ENCODE results near the gene ALOX15B.
A peak's percentile ranks its signal among the peaks of the same experiment; 100 is the strongest.
"Not testable (repeated sequence)": the region's sequence is repeated elsewhere in the genome, so short reads cannot be mapped to it uniquely, and the experiment has no call there.

Gene ALOX15B

DNA sequence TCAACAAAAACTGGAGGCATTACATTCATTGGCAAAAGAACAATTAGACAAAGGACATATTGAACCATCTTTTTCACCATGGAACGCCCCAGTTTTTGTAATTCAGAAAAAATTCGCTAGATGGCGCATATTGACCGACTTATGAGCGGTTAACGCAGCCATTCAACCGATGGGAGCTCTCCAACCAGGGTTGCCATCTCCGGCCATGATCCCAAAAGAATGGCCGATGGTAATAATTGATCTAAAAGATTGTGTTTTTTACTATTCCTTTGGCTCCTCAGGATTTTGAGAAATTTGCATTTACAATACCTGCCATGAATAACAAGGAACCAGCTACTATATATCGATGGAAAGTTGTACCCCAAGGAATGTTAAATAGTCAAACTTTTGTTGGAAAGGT is 21.4 kb downstream of the ALOX15B start:
- DNase-seq (ENCODE audit: extremely low read depth in 1 of 2, low read depth in 1 of 2): peak in 1 of 2 donors; percentile 18

DNA sequence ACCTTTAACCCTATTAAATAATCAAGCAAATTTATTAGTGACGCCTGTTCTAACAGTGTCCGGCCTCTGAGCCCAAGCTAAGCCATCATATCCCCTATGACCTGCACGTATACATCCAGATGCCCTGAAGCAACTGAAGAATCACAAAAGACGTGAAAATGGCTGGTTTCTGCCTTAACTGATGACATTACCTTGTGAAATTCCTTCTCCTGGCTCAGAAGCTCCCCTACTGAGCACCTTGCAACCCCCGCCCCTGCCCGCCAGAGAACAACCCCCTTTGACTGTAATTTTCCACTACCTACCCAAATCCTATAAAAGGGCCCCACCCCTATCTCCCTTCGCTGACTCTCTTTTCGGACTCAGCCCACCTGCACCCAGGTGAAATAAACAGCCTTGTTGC is 23.0 kb downstream of the ALOX15B start:
- DNase-seq (ENCODE audit: extremely low read depth in 1 of 2, low read depth in 1 of 2): not testable (repeated sequence)

DNA sequence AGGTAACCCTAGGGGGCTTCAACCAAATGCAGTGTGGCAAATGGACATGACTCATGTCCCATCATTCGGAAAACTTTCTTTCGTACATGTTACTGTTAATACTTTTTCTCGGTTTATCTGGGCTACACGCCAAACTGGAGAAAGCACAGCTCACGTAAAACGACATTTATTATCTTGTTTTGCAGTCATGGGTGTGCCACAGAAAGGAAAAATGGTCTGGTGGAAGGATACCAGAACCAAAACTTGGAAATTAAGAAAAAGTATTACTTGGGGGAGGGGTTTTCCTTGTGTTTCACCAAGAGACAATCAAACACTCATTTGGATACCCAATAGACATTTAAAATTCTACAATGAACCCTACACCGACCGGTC is 23.6 kb downstream of the ALOX15B start:
- DNase-seq (ENCODE audit: extremely low read depth in 1 of 2, low read depth in 1 of 2): no peak

DNA sequence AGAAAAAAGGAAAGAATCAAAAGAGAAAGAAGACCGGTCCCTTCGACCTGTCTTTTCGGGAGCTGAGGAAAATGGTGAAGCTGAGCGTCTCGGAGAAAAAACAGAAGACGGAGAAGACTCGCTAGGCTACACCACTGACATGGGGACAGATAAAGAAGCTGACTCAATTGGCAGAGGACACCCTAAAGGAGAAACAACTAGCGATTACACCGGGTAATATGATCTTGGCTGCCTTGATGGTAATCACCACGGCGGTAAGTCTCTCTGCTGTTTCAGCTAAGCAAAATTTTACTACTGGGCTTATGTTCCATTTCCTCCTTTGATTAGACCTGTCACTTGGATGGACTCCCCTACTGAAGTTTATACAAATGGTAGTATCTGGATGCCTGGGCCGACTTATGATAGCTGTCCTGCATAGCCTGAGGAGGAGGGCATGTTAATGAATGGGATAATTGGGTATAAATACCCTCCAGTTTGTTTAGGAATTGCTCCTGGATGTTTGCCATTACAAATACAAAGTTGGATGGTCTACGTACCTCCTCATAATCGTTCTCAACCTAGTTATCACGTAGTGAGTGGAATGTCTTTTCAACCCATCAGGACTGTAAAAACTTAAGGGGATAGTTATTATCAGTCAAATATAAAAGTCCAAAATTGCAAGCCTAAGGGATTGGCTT is 24.1 kb downstream of the ALOX15B start:
- no peak for DNase-seq (ENCODE audit: extremely low read depth in 1 of 2, low read depth in 1 of 2)

DNA sequence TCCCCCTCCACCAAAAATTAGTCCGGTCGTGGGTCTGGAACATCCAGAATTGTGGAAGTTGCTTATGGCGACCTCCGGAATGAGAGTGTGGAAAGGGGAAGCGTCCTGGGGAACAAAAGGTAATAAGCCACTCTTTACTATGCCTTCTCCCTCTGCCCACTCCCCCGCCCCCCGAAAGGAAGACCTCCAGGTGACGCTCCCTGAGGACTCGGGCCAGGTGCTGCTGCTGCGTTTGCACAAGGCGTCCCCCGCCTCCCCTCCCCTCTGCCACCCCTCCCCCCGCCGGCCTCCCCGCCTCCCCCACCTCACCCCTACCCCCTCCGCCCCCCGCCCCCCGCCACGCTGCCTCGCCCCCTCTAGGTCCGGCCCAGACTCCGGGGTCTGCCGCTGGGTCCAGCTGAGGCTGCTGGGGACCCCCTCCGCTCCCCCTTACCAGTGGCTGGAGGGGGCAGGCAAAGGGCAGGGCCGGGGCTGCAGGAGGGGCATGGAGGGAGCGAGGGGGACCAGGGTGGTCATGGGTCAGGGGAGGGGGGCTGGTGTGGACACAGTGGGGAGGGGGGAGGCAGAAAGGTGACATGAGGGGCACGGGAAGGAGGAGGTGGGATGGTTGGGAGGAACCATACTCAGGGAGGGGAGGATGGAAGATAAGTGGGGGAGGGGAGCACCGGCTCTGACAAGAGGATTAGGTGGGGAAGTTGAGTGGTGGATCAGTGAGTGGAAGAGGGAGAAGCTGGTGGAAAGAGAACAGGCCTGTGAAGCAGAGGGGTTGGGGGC is 25.1 kb downstream of the ALOX15B start:
- no peak for DNase-seq (ENCODE audit: extremely low read depth in 1 of 2, low read depth in 1 of 2)

DNA sequence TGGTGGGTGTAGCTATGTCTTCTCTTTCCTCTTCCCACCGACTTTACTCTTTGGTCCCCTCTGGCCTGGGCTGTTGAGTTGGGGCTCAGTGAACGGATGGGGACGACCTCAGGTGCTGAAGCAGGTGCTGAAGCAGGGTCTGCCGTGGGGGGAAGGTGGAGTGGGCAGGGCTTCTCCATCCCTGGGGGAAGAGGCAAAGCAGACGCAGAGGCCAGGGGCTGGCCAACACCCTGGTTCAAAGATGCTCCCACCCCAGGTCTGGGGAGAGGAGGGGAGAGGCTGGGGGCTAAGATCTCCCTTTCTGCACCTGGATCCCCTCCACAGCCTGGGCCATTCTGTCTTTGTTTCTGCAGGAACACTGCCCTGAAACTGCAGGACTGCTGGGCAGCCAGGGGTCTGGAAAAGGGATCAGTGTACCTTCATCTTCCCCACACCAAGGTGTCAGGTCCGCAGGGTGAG is 25.7 kb downstream of the ALOX15B start:
- no peak for DNase-seq (ENCODE audit: extremely low read depth in 1 of 2, low read depth in 1 of 2)

DNA sequence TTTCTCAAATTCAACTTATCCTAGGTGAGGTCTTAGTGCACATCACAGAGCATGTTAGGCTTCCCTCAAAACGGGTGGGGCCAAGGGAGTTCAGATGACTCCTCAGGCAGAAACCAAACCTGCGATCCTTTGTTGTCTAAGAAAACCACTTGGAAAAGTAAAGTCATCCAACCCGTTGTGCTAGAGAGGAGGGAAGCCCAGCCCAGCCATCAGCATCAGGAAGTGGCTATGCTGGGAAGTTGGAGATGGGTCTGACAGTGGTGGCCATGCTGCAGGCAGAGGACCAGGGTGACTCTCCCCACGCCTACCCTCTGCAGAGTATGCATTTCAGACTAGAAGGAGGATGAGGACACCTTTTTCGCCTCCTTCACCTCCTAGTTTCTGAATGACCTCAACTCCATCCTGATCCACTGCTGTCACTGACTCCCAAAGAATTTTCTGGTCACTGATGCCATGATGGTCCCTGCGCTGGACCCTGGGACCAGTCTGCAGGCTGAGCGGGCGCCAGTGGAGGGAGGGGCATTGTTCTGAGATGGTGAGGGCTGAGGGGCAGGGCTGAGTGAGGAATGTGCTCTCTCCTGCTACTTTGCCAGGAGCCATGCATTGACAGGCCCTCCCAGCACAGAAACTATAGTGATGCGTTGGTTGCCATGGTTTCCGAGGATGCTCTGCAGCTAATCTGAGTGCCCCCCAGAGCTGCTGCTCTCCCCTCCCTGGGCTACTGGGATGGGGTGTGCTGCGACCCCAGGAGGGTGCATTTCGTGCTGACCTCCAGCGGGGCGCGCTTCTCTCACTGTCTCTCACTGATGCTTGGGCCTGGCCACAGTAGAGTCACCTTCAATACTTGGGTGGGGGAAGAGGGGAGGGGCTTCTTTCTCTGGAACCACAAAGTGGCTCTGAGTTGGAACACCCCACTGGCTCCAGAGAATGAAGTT is 28.2 kb downstream of the ALOX15B start:
- DNase-seq (ENCODE audit: extremely low read depth in 1 of 2, low read depth in 1 of 2): no peak

DNA sequence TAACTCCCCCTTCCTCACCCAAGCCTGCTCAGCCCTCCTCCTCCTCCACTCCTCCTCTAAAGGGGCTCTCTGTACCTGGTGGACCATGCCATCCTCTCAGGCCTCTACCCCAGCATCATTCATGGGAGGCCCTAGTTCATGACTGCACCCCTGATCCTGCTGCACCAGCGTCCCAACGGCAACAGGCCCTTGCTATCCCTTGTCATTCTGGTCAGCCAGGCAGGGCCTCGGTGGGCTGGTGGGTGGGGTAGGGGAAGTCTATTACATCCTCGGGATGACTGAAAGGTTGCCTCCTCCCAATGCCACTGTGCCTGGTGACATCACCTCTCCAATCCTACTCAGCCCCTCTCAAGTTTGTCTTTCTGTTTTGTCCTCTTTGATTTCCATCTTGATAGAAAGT is 28.9 kb downstream of the ALOX15B start:
- DNase-seq (ENCODE audit: extremely low read depth in 1 of 2, low read depth in 1 of 2): no peak

DNA sequence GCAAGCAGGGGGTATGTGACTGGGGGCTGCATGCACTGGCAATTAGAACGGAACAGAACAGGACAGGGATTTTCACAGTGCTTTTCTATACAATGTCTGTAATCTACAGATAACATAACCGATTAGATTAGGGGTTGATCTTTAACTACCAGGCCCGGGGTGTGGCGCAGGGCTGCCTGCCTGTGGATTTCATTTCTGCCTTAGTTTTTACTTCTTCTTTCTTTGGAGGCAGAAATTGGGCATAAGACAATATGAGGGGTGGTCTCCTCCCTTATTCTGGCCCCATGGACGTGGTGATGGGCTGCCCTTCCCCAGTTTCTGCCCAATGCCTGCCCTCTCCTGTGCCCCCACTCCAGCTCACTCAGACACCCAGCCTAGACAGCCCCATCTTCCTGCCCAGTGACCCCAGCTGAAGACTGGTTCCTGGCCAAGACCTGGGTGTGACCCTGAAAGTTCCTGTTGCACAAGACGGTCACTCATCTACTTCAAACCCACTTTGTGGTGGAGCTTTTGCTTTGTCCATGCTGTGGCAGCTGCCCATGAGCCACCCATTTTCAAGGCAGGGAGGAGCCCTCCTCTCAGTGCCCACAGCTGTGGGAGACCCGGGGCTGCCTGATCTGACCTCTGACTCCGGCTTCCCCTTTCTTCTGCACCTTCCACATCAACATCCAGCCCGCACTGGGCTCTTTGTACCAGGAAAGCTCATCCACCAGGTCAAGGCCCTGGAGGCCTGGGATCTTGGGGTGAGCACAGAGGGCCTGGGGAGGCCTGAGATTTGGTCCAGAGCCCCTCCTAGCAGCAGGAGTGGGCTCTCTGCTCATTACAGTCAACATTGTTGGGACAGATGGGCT is 30.1 kb downstream of the ALOX15B start:
- DNase-seq (ENCODE audit: extremely low read depth in 1 of 2, low read depth in 1 of 2): no peak

DNA sequence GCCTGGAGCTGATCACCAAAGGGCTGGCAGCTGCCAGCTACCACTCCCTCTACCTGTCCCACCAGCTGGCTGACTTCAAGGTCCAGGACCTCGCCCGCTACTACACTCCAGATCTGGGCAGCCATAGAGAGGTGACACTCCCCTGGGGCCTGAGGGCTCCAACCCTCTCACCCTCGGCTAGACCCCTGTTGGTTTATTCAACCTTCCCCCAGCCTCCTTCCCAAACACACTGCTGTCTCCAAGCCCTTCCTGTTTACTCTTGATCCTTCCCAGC is 30.7 kb downstream of the ALOX15B start:
- no peak for DNase-seq (ENCODE audit: extremely low read depth in 1 of 2, low read depth in 1 of 2)

DNA sequence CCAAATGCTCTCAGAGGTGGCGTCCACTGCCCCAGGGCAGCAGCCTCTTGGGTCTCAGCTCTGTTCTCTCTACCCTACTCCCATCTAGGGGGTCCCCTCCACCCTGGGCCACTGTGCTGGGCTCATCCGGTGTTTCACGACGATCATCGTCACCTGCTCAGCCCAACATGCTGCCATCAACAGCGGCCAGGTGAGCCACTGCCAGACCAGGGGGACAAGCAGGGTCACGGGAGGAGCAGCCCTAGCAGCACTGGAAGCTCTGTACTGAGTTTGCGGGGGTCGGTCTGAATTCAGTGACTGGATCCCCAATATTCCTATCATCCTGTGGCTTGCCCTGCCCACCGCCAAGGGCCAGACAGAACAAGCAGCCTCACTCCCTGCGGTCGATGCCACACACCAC is 32.6 kb downstream of the ALOX15B start:
- no peak for DNase-seq (ENCODE audit: extremely low read depth in 1 of 2, low read depth in 1 of 2)

DNA sequence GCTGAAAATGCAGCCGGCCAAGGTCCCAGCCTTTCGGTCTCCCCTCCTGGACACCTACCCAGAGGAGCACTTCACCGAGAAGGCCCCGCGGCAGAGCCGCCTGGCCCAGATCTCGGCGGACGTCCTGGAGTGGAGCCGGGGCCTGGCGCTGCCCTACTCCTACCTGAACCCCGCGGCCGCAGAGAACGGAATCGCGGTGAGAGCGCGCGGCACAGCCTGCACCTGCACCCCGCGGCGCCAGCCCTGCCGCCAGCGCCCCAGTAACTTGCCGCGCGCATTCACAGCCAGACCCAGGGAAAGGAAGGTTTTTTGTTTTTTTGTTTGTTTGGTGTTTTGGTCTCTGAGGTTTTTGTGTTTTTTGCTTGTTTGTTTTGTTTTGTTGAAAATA is 33.5 kb downstream of the ALOX15B start:
- no peak for DNase-seq (ENCODE audit: extremely low read depth in 1 of 2, low read depth in 1 of 2)

DNA sequence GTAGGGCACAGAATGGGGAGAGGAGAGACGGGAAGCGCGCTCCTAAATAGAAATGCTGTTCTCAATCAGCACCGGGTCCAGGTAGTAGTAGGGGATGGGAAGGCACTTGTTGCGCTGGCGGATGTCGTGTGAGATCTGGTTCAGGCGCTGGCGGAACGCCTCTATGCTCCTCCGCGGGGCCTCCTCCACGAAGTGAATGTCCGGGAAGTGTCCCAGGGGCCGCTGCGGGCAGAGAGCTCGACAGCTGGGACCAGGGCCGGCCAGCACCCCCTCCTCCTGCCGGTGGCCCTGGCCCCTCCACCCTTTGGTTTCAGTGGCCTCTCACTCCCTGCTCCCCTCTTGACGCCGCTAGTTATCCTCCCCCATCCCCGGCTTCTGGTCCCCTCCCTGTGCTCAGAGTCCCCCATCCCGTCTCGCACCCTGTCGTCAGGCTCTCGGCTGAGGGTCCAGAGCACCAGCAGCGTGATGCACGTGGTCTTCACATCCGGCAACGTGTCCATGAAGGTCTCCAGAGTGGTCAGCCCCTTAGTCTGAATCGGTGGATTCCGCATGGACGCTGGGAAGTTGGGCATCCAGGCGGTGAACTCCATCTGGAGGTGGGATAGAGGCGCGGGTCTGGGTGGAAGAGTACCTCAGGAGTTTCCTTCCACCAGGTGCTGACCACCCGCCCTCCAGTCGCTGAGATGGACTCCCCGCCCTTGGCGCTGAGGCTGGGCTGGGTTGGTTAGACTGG is 34.0 kb downstream of the ALOX15B start:
- DNase-seq (ENCODE audit: extremely low read depth in 1 of 2, low read depth in 1 of 2): peak in 1 of 2 donors; percentile 15

DNA sequence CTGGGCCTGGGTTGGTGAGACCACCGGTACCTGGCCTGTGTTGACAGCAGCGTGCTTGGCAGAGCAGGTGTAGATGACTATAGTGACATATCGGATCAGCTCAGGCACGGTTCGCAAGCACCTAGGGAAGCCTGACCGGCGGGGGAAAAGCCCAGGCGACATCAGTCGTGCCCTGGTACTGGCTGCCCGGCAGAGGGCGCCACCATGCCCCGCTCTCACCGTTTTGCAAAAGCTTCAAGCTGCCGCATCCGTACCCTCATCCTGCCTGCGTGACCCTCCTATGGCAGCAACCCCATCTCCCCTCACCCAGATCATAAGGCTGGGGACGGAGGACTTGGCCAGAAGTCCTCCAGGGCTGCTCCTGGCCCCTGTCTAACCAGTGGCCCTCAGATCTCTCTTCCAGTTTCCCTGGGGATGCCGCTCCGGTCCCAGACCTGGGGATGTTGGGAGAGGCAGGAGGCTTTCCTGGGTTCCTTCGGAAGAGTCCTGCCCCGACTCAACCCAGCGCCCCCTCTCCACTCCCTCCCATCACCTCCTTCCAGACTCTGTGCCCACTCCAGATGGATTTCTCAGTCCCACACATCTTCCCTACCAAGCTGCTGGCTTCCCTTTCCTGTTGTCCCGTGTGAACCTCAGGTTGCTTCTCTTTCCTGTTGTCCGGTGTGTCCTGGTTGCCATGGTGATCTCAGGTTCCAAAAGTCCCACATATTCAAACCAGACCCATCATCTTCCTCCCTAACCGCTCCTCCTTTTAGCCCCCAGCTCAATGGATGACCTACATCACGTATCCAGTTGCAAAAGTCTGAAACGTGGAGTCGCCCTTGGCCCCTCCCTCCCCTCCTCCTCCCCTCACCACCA is 35.0 kb downstream of the ALOX15B start:
- DNase-seq (ENCODE audit: extremely low read depth in 1 of 2, low read depth in 1 of 2): peak; percentile 67 to 81

DNA sequence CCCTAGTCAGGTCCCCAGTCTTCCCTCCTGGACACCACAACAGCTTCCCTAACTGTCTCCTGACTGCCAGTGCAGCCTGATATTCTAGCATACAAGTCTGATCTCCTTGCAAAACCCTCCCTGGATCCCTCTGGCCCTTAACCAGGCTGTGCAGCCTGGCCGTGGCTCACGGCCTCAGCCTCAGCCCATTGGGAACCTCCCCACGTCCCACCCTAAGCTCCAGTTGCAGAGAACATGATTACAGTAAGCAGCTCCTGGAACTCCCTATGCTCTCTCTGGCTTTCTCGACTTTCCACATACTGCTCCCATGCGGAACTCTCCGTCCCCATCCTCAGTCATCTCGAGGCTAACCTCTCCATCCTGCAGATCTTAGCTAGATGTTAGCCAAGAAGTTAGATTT is 35.7 kb downstream of the ALOX15B start:
- no peak for DNase-seq (ENCODE audit: extremely low read depth in 1 of 2, low read depth in 1 of 2)

DNA sequence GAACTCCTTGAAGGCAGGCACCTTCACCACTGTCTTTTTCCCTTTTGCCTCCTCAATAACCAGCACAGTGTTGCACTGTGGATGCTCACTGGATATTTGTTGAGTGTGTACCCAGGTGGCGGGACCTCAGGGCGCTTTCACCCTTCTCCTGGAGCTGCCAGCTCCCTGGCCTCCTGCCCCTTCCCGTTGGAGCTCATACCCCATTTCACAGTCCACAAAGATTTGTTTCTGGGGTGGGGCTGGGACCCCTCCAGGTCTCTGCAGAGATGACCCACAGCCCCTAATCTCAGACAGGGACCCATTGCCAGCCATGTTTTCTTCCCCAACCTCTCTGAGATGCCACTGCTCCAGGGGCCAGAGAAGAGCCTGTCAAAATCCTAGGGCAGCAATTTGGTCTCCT is 36.2 kb downstream of the ALOX15B start:
- no peak for DNase-seq (ENCODE audit: extremely low read depth in 1 of 2, low read depth in 1 of 2)

DNA sequence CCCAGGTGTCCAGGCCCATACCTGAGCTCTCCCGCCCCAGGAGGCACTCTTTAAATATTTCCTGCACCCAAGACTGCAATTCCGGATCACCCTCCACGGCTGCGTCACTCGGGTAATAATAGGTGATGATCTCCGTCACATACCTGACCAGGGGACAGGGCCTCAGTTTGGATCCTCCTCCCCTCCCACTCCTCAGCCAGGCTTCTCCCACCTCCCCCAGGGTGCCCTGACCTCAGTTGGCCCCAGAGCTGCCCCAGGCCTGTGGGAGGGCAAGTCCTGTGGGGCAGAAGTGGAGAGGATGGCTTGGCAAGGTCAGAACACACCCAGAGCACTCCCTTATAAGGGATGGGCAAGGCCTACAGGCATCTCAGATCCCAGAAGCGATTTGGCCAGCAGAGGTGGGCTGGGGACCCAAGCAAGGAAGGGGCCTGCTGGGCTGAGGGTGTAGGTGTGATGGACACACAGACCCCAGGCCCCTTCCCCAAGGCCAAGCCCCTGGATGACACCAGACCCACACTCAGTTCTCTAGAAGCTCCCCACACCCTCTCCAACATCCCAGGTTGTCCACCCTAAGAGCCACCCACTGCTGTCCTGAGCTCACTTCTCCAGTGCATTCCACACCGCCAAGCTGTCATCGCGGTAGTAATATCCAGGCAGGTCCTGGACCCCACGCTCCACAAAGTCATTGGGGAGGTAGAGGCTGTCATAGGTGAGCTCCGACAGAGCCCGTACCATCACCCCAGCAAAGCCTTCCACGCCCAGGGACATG is 36.9 kb downstream of the ALOX15B start:
- no peak for DNase-seq (ENCODE audit: extremely low read depth in 1 of 2, low read depth in 1 of 2)

DNA sequence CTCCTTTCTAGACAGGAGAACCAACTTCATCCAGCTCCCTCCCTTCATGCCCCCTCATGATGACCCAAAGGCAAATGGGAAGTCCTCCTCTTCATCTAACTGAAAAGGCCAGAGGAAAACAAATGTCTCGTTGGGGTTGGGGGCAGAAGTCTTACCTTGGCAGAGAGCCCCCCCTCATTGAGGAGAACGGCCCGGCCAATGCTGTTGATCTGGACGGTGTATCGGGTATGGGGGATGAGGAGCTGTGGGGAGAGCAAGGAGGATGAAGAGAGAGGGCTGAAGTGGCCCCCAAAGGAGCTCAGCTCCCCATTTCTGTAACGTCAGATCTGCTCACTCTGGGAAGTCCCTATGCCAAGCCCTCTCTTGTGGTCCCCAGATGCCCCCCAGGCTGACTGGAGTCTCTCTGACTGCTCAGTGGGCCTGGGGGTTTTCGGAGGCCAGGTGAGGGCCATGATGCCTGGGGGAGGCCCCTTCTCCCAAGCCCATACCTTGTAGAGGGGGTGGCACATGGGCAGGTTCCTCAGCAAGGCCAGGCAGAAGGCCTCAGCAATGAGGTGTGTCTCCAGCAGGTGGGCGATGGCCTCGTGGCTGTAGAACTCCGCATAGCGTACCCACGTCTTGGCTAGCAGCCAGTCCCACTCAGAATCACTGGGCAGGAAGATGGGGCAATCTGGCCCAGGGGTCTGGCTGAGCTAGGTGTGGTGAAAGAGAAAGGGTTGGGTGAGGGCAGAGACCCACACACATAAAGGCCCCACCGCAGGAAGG is 37.8 kb downstream of the ALOX15B start:
- DNase-seq (ENCODE audit: extremely low read depth in 1 of 2, low read depth in 1 of 2): no peak

All from activated CD8-positive, alpha-beta memory T cell treated with anti-CD3 and anti-CD28 coated beads for 1 hour (primary cell).